ENCODE measurements around the gene POTEG.
"Not testable (repeated sequence)": the region's sequence is repeated elsewhere in the genome, so short reads cannot be mapped to it uniquely, and the experiment has no call there.

Gene POTEG

GRCh38 chr14:19384088-19384781 is 49.9 kb downstream of the POTEG start:
- DNase-seq (ENCODE audit: low read depth in 2 of 2); H3K4me3 ChIP-seq (replicated peaks in 1 of 2; ENCODE audit: low read depth in 2 of 2, low read length in 2 of 2): not testable (repeated sequence)

- not testable (repeated sequence) for DNase-seq (ENCODE audit: low read depth in 2 of 2); H3K4me3 ChIP-seq (replicated peaks in 1 of 2; ENCODE audit: low read depth in 2 of 2, low read length in 2 of 2)
Observed at GRCh38 chr14:19383008-19383584, 51.0 kb downstream of the POTEG start.

- H3K4me3 ChIP-seq (replicated peaks in 1 of 2; ENCODE audit: low read depth in 2 of 2, low read length in 2 of 2): not testable (repeated sequence)
Observed at GRCh38 chr14:19380137-19380536, 54.0 kb downstream of the POTEG start.

GRCh38 chr14:19374451-19374903 is 59.7 kb downstream of the POTEG start:
- H3K4me3 ChIP-seq (replicated peaks in 1 of 2; ENCODE audit: low read depth in 2 of 2, low read length in 2 of 2); DNase-seq (ENCODE audit: low read depth in 2 of 2): not testable (repeated sequence)

More at GRCh38 chr14:19380137-19380536, 54.0 kb downstream of the POTEG start:
- DNase-seq (ENCODE audit: low read depth in 2 of 2): not testable (repeated sequence)

- DNase-seq (ENCODE audit: low read depth in 2 of 2): not testable (repeated sequence)
Observed at GRCh38 chr14:19372813-19373500, 61.2 kb downstream of the POTEG start.

GRCh38 chr14:19371767-19372166 is 62.4 kb downstream of the POTEG start:
- not testable (repeated sequence) for H3K4me3 ChIP-seq (replicated peaks in 1 of 2; ENCODE audit: low read depth in 2 of 2, low read length in 2 of 2); DNase-seq (ENCODE audit: low read depth in 2 of 2)

More at GRCh38 chr14:19372813-19373500, 61.2 kb downstream of the POTEG start:
- H3K4me3 ChIP-seq (replicated peaks in 1 of 2; ENCODE audit: low read depth in 2 of 2, low read length in 2 of 2): not testable (repeated sequence)

GRCh38 chr14:19362803-19363202 is 71.3 kb downstream of the POTEG start:
- not testable (repeated sequence) for H3K4me3 ChIP-seq (replicated peaks in 1 of 2; ENCODE audit: low read depth in 2 of 2, low read length in 2 of 2); DNase-seq (ENCODE audit: low read depth in 2 of 2)

GRCh38 chr14:19362323-19362722 is 71.8 kb downstream of the POTEG start:
- not testable (repeated sequence) for DNase-seq (ENCODE audit: low read depth in 2 of 2); H3K4me3 ChIP-seq (replicated peaks in 1 of 2; ENCODE audit: low read depth in 2 of 2, low read length in 2 of 2)

GRCh38 chr14:19361636-19362253 is 72.4 kb downstream of the POTEG start:
- DNase-seq (ENCODE audit: low read depth in 2 of 2); H3K4me3 ChIP-seq (replicated peaks in 1 of 2; ENCODE audit: low read depth in 2 of 2, low read length in 2 of 2): not testable (repeated sequence)

GRCh38 chr14:19360937-19361635 is 73.1 kb downstream of the POTEG start:
- DNase-seq (ENCODE audit: low read depth in 2 of 2); H3K4me3 ChIP-seq (replicated peaks in 1 of 2; ENCODE audit: low read depth in 2 of 2, low read length in 2 of 2): not testable (repeated sequence)
